Brain pericyte (primary cell): ENCODE measurements around the gene UST.
"Not testable (repeated sequence)": the region's sequence is repeated elsewhere in the genome, so short reads cannot be mapped to it uniquely, and the experiment has no call there.

ENCODE experiments used
- DNase-seq: peaks from one replicate; pipeline ENCODE4 v3.0.0-alpha.2; 2012; ENCODE audit warnings: low read depth, low spot score

UST gene

DNA sequence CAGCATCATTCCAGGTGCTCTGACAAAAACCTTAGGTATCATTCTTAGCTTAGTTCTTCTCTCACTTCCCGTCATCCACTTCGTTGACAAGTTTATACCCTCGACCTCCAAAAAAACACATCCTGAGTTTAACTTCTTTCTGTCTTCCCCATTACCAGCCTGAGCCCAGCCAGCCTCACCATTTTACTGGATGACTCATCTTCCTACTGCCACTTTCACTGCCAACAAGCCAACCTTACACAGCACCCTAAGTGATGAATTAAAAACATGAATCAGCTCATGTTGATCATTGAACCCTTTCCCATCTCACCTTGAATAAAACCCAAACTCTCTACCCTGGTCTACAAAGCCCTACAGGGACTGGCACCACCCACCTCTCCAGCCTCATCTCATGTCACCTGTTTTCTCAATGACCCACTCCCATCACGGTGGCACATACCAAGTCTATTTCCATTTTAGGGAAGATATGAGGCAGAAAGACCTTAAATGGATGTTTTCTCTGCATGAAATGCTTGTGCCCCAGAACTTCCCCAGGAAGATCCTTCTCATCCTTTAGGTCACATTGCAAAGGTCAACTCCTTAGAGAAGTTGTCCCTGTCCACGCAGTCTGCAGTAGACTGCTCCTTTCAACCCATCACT lies 9.9 kb upstream of the UST start:
- no peak for DNase-seq

DNA sequence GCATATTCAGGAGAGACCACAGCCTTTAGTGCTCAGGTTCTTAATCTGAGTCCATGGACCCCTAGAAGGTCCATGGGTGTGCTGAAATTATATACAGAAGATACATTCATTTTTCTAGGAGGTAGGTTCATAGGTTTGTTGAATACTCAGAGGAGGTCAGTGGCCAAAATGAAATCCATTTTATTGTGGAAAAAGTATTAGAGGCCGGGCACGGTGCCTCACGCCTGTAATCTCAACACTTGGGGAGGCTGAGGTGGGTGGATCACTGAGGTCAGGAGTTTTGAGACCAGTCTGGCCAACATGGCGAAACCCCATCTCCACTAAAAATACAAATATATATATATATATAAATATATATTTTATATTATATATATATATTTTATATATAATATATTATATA lies 9.0 kb upstream of the UST start:
- no peak for DNase-seq

DNA sequence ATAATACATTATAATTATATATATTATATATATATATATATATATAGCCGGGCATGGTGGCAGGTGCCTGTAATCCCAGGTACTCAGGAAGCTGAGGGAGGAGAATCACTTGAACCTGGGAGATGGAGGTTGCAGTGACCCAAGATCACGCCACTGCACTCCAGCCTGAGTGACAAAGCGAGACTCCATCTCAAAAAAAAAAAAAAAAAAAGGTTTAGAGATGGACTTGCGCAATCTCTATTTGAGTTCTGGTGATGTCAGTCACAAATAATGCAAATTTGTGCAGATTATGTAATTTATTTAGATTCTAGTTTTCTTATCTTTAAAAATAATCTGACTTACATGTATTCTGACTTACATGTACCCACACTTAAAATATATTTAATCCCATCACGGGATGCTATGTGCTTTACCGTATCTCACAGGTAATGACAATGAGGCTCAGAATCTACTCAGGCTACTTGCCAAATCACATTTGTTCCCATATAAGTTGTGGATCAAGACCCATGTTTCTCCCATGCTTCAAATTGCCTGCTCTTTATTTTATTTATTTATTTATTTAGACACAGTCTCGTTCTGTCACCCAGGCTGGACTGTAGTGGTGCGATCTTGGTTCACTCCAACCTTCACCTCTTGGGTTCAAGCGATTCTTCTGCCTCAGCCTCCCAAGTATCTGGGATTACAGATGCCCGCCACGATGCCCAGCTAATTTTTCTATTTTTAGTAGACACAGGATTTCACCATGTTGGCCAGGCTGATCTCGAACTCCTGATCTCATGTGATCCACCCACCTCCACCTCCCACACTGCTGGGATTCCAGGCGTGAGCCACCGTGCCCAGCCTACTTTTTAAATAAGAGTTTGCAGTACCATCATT lies 7.6 kb upstream of the UST start:
- no peak for DNase-seq

DNA sequence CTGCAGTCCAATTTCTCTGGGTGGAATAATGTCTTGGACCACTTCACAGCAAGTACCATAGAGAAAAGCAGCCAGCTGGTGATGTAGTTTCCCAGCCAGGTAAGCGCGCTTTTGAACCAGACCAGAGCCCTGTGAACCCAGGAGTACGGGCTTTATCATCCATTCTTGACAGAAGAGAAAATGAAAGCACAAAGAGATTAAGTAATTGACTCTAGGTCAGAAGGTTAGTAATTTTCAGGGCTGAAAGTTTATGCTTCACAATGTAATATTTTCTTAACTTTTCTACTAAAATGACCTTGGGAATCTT lies 7.1 kb upstream of the UST start:
- no peak for DNase-seq

DNA sequence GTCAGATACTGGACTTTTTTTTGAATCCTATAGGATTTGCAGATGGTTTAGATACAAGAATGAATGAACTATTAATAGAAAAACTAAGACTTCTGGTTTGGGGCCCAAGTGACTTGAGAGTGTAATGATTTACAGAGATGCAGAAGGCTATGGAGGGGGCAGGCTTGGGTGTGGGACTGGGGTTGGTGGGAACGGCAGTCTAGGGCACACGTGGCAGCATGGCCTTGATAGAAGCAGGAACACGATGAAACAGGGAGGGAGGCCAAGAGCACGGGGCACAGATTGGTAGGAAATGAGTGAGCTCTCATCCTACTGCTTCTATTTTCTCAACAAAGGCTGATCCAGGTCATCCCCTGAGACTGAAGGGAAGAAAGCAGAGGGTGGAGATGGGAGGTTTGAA lies 3.4 kb upstream of the UST start:
- DNase-seq: no peak

DNA sequence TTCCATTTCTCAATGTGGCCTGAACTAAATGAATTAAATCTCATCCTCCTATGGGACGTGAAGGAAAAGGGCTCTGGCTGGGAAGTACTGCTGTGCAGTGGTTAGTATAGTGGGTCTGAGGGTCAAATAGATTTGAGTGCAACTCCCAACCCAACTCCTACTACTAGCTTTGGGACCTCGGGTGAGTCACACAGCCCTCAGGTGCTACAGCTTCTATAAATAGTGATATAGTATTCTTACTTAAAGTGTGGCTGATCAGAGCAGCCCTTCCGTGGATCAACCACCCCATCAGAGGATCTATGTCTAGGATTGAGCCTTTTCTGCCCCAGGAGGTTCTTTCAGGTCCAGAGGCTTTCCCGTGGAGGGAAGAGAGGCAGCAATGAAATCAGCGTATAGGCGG lies 904 bp upstream of the UST start:
- no peak for DNase-seq

DNA sequence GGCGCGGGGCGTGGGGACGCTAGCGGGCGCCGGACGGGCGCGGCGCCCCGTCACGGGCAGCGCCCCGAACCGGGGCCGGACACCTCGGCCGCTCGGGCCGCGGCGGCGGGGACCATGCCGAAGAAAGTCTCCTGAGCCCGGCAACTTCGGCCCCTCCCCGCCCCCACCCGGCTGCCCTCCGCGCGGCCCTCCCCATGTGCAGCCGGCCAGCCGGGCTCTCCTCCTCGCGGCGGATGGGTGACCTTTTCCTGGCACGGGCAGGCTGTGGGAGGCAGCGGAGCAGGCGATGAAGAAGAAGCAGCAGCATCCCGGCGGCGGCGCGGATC lies 278 bp downstream of the UST start:
- DNase-seq: no peak

DNA sequence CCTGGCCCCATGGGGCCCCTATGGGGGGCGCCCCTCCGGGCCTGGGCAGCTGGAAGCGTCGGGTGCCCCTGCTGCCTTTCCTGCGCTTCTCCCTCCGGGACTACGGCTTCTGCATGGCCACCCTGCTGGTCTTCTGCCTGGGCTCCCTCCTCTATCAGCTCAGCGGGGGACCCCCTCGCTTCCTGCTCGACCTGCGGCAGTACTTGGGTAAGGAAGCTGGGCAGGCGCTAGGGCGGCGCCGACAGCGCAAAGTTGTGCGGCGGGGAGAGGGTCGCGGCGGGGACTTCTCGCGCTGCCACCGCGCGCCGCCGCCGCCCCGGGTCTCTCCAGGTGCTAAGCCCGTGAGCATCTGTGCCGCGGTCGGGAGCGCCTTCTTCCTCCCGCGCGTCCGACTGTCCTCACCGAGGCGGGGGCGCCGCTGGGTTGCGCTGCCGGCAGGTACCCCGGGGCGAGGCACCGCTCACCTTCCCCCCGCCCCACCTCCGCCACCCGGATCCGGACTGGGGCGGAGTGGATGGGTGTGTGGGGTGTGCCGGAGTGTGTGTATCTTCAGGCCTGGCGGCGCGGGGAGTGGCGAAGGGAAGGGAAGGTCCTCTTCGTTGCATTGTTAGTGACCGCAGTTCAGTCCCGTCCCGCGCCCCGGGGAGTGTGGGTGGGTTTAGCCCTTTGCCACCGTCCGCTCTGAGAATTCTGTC lies 788 bp downstream of the UST start:
- DNase-seq: no peak

DNA sequence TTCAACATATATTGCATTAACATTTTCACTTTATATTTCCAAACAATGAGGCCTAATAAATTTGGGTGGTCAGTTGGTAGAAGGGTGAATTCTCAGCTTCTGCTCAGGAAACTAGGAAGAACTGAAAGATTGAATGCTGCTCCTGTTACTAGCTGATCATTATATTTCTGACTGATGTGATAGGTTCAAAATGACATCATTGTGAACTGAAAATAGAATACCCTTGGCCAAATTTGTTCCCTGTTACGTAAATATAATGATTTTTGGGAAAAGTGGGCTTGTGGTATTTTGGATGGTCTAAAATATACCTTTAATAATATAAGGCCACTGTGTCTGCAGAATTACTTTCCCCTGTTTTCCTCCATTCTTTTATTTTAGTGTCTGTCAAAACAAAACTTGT lies 2.8 kb downstream of the UST start:
- DNase-seq: no peak

DNA sequence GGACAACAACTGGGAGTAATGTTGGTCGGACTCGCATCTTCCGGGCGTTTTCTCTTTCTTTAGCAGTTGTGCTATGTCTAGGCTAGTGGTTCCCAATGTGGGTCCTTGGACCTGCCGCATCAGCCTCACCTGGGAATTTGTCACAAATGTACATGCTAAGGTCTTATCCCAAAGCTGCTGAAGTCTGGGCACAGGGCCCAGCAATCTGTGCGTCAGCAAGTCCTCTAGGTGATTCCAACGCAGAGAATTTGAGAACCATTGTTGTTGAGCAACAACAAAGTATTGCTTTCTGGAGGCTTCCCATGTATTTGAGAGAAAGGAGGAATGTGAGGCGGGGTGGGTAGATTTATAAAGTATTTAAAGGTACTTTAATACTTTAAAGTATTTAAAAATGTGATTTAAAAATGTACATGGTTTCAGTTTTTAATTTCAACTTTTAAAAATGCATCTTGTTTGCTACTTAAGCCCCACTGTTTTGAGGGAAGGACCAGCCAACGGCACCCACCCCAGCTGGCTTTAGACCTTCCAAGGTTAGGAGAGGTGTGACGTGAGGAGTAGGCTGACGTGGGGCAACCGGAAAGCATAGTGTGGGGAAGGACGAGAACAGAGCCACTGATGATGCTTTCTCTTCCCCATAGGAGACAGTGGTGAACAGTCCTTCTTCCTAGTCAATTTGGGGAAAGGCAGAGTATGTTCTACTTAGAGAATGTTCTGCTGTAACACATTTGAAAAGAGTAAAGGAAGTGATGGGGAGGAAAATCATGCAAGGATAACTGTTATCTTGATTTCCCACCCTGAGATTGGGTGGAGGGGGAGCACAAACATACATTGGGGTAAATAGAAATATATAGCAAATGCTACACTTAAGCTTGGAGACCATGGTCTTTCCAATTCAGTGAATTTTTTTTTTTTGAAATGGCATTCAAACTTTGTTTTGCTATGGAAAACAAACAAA lies 4.3 kb downstream of the UST start:
- DNase-seq: no peak

DNA sequence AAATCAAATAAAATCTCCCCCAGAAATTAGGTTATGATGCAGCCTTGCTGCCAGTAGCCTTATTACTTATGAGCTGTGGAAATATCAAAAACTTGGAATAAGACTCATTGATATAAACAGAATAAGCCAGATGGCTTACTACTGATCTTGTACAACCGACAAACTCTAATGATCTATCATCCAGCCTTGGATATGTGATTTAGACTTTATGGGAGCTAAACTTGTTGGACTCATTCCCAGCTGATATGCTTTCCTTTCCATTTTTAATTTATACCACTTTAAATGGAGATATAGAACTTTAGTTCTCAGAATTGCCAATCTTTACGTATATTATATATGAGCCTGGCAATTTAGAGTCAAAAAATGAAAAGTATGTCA lies 5.0 kb downstream of the UST start:
- DNase-seq: no peak

DNA sequence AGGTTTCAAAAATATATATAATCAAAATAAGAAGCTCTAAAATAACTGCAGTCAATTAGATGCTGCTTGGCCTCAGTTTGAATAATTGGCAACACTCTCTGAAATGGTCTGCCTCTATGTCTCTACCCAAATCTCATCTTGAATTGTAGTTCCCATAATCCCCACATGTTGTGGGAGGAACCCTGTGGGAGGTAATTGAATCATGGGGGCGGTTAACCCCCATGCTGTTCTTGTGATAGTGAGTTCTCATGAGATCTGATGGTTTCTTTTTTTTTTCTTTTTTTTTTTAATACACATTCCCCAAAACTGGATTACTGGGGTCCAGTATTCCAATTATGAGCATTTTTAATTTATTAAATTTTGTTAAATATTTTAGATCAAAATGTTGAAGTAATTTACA lies 8.5 kb downstream of the UST start:
- not testable (repeated sequence) for DNase-seq

DNA sequence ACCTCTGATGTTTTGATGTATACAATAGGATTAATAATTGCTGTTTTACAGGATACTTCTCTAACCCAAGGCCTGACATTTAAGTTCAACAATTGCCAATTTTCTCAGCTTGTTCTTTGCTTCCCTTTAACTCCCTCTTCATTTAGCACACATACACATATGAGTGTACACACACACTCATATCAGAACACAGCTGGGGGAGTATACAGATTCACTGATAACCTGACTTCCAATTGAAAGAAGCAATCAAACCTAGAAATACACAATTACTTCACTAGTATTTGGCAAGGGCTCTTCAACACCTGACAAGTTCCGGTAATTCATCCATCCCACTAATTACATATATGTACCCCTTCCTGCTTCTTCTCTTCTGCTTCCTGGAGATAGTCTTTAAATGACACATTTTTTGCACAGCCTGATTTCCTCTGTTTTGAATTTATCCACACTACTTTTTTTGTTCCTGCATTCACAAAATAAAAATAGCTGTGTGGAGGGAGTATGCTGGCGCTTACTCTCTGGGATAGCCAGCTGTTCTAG lies 11.2 kb downstream of the UST start:
- DNase-seq: no peak

DNA sequence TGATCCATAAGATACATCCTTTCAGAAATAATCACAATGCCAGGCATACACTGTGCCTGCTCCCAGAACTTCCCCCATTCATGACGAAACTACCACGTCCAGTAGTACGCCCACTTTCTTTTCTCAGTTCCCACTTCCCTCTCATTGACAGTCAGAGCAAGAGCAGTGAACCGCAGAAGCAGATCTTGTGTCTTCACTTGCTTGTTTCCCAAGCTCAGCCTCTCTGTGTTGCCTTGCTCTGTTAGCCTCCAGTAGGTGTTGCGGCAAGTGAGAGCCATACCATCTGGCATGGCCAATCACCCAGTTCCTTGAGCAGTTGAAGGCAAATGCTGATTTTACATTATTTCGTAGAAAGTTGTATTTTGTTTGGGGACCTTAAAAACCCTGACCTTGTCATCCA lies 11.7 kb downstream of the UST start:
- no peak for DNase-seq

DNA sequence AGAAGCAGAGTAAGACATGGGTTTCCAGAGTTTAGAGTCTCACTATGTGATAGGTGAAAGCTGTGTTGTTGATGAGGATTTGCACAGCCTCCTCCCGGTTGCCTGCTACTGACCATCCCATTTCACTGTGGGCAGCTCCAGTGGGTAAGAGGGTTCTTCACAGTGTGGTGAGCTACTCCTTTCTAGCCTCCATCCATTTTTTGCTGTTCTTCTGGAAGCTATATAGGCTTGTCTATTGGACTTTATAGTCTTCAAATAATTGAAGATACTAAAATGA lies 13.4 kb downstream of the UST start:
- DNase-seq: no peak

DNA sequence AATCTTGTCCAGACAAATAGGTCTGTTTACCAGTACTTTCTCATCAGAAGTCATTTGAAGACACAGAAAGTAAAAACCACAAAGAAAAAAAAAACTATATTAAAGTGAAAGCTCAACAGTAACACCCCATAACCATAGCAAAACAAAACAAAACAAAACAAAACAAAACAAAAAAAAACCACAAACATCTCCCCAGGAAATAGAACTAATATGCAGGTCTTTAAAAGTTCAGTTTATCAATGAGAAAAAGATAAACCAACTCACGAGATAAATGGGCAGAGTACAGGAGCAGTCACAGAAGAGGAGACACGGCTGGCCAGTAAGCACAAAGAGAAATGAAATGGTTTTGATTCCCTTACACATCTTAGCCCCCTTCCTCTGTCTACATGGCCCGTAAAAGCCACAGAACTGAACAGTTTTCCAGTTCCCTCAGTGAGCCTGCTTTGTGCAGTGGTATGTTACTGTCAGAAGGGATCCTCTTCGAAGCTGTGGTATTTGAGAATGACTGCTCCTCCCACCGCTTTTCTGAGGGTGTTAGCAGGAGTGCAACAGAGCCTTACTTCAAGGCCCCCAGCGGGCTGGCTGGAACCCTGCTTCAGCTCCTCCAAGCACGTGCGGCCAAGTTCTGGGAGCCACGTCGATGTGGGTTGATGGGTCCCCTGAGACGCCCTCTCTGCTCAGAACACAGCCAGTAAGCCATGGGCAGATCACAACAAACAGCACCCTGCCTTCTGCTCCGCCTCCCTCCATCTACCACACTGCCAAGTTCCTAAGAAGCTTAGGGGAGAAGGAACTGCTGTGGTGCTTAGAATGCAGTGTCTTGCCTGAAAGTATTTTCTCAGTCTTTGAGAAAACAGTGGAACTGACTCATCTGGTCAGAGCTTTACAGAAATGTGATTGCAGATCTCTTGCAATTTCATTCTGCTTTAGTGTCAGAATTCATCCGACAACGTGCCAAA lies 14.0 kb downstream of the UST start:
- peak; percentile 96 for DNase-seq

DNA sequence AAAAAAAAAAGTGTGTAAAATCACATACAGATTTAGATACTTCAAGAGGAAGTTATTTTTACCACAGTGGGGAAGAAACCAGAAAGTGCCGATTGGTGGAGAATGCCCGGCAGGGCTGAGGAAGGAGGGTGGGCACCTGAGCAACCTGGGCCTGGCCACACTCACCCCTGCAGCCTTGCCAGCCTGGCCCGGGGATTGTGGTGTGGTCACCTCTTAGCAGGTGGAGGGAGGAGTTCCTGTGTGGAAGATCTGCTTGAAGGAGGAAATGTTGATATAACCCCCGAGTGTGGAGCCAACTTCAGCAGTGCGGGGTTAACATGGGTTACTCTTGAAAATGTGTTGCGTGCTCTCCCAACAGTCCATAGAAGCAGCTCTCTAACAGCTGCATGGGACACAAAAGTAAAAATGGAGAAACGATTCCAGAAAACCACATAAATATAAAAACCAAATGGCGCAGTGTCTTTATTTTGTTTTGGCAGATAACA lies 14.7 kb downstream of the UST start:
- peak; percentile 68 for DNase-seq

DNA sequence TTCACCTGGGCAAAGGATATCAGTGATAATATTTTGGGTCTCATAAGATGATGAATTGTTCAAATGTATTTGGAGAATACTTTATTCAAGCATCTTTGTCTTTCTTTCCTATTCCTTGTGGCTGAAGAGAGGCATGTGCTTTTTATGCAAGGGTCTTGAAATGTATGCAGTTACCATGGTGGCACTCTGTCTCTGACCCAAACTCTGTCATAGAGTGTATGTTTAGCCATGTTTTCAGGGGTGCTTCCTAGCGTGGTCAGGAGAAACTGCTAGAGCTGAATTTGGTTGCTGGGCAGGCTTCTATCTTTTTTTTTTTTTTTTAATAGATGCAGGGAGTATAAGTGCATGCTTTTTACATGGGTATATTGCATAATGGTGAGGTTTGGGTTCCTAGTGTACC lies 15.4 kb downstream of the UST start:
- no peak for DNase-seq

DNA sequence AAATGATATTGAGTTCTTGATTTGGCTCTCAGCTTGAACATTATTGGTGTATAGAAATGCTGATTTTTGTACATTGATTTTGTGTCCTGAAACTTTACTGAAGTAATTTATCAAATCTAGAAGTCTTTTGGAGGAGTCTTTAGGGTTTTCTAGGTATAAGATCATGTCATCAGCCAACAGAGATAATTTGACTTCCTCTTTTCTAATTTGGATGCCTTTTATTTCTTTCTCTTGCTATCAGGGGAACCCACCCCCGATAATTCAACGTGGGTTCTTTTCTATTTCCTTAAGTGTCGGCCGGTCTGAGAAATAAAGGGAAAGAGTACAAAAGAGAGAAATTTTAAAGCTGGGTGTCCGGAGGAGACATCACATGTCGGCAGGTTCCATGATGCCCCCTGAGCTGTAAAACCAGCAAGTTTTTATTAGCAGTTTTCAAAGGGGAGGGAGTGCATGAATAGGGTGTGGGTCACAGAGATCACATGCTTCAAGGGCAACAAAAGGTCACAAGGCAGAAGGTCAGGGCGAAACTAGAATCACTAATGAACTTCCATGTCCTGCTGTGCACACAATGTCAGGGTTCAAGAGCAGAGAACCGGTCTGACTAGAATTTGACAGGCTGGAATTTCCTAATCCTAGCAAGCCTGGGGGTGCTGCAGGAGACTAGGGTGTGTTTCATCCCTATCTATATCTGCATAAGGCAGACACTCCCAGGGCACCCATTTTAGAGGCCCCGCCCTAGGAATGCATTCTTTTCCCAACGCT lies 17.6 kb downstream of the UST start:
- not testable (repeated sequence) for DNase-seq
